Muscle of back (tissue), 10 donors: ENCODE measurements around the gene MZB1. TPM values are rescaled to one million over a fixed set of nuclear protein-coding genes. Genes with fewer than 3 reads are reported as not detected.

Experiments used
- polyA plus RNA-seq, 10 donors: library from polyadenylated mRNA; unstranded; fragments of 120-200 nt; gene quantifications; one replicate each; pipeline ENCODE4 v1.2.1, GENCODE V29; 2013; ENCODE audit not compliant: insufficient read length in 10 of 10

MZB1 gene
- polyA plus RNA-seq, 10 donors, result 0.15 to 1.0 (median 0.57) TPM; not detected in 2

Other genes with a start within 250 kb of the MZB1 start
- gene SIL1, start 191.5 kb downstream of the MZB1 start, polyA plus RNA-seq, result 10 to 100 TPM; 21.2 to 33.5 (median 25.3) TPM
- 100 to 1,000 TPM; 262 to 386 (median 338) TPM for gene MATR3, start 96.2 kb downstream of the MZB1 start, polyA plus RNA-seq
- gene PAIP2, start 48.1 kb downstream of the MZB1 start, polyA plus RNA-seq, result 100 to 1,000 TPM; 111 to 133 (median 119) TPM
- gene SLC23A1, start 6.6 kb downstream of the MZB1 start, polyA plus RNA-seq, result under 1 TPM; 0.09 to 0.69 (median 0.31) TPM
- gene PROB1, start 5.2 kb upstream of the MZB1 start, polyA plus RNA-seq, result 10 to 100 TPM; 22.4 to 40.5 (median 29.5) TPM
- 10 to 100 TPM in 7 of 10 donors, 1 to 10 TPM in 3; 7.4 to 10.8 (median 10.3) TPM for gene SPATA24, start 14.2 kb upstream of the MZB1 start, polyA plus RNA-seq
- gene DNAJC18, start 49.6 kb upstream of the MZB1 start, polyA plus RNA-seq, result 10 to 100 TPM; 20.0 to 33.0 (median 25.7) TPM
- 10 to 100 TPM; 28.8 to 40.9 (median 32.3) TPM for gene ECSCR, start 72.8 kb upstream of the MZB1 start, polyA plus RNA-seq
- not detected for gene SMIM33, start 81.1 kb upstream of the MZB1 start, polyA plus RNA-seq
- 10 to 100 TPM; 26.5 to 40.3 (median 30.2) TPM for gene STING1, start 92.8 kb upstream of the MZB1 start, polyA plus RNA-seq
- gene UBE2D2, start 171.4 kb upstream of the MZB1 start, polyA plus RNA-seq, result 100 to 1,000 TPM; 104 to 164 (median 120) TPM